Measurements from ENCODE around the gene ROBO4. TPM values are rescaled to one million over a fixed set of nuclear protein-coding genes. Genes with fewer than 3 reads are reported as not detected.

ROBO4 gene
- total RNA-seq, 6 donors from 2014 or later, result 17.3 to 111 (median 50.2) TPM

DNA sequence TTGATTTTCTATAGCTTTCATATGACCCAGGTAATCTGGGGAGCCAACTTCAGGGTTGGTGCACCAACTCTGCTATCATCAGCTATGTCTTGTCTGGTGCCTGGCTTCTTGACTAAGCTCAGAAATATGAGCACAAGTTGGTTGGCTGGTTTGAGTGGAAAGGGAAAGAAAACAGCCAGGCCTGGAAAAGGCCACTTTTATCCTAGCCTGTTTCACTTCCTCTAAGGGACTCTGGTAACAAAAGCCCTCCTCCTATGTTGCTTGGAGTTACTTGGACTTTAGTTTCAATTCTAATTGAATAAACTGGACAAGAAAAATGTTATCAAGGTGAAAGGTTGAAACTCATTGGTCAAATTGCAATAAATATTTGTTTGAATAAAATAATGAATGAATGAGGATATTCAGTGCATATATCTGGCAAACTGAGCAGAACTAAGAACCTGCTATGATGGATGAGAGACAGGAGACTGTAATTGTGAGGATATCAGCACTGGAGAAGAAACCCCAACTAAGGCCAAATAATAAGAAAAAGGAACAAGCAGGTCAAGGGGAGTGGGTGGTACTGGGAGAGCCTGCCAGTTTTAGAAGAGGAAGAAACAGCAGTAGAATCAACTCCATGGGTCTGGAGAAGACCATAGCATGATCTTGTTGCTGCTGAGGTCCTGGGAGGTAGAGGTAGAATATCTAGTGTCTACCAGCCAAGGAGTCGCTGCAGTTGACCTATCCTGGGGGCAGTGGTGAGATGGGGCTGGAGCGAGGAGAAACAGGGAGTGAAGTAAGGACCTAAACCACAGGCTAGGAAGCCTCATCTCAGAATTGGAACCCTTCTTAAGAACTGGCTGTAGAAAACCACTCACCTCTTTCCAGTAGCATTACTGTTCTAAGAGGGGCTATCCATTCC lies 8.2 kb downstream of the ROBO4 start:
- Histone ChIP-seq H3K36me3 (peaks cover 0 to 41% (median 0%) of the 10 kb centered on the region in 4 donors), H3K27me3 (no peaks in the 10 kb centered on the region), H3K27ac (peak overlapping the region in 2 of 4 donors; percentile 38 to 39), H3K9me3 (no peaks in the 10 kb centered on the region), H3K4me3 (no peak overlapping the region), H3K4me1 (peaks cover 38 to 79% (median 43%) of the 10 kb centered on the region in 4 donors)
- DNase-seq (no peak), ATAC-seq (ENCODE audit: low FRiP score in 2 of 2) (no peak)
- TF ChIP-seq POLR2AphosphoS5 (IDR thresholded peaks at IDR 0.05) (no peak), POLR2A (IDR thresholded peaks at IDR 0.05) (no peak), CTCF (IDR thresholded peaks at IDR 0.05) (no peak), EP300 (IDR thresholded peaks at IDR 0.05) (no peak)
- 81 to 98% methylated on average over 2 of the region's 2 CpGs for WGBS, 2 donors

- 83 to 85% methylated on average over 3 of the region's 3 CpGs for WGBS, 2 donors
- DNase-seq (no peak), ATAC-seq (ENCODE audit: low FRiP score in 2 of 2) (no peak)
- TF ChIP-seq EP300 (IDR thresholded peaks at IDR 0.05), result no peak
- no peak for TF ChIP-seq CTCF (IDR thresholded peaks at IDR 0.05)
- TF ChIP-seq POLR2AphosphoS5 (IDR thresholded peaks at IDR 0.05), result no peak
- TF ChIP-seq POLR2A (IDR thresholded peaks at IDR 0.05), result no peak
- Histone ChIP-seq H3K4me3 (no peak overlapping the region), H3K27ac (peak overlapping the region in 3 of 4 donors; percentile 15 to 67 (median 21)), H3K4me1 (peaks cover 32 to 74% (median 44%) of the 10 kb centered on the region in 4 donors), H3K27me3 (no peaks in the 10 kb centered on the region), H3K9me3 (no peaks in the 10 kb centered on the region), H3K36me3 (peaks cover 0 to 39% (median 0%) of the 10 kb centered on the region in 4 donors)
These were observed 10.0 kb downstream of the ROBO4 start for GRCh38 chr11:124887667-124888013.

GRCh38 chr11:124886978-124887666 lies 10.5 kb downstream of the ROBO4 start:
- H3K27me3 ChIP-seq, result no peaks in the 10 kb centered on the region
- ATAC-seq (ENCODE audit: low FRiP score in 2 of 2), result no peak
- H3K36me3 ChIP-seq, result peaks cover 0 to 37% (median 0%) of the 10 kb centered on the region in 4 donors
- no peak overlapping the region for H3K4me3 ChIP-seq
- peak overlapping the region in 3 of 4 donors; percentile 15 to 67 (median 21) for H3K27ac ChIP-seq
- H3K4me1 ChIP-seq, result peaks cover 35 to 73% (median 45%) of the 10 kb centered on the region in 4 donors
- H3K9me3 ChIP-seq, result no peaks in the 10 kb centered on the region
- no peak for TF ChIP-seq EP300 (IDR thresholded peaks at IDR 0.05)
- TF ChIP-seq POLR2A (IDR thresholded peaks at IDR 0.05), result peak in 1 of 4 donors; percentile 23
- DNase-seq, result no peak
- 76 to 87% methylated on average over 6 to 12 of the region's 12 CpGs for WGBS, 2 donors

GRCh38 chr11:124886476-124886875 lies 11.2 kb downstream of the ROBO4 start:
- peaks cover 38 to 71% (median 42%) of the 10 kb centered on the region in 4 donors for H3K4me1 ChIP-seq
- DNase-seq (no peak), ATAC-seq (ENCODE audit: low FRiP score in 2 of 2) (no peak)
- H3K27me3 ChIP-seq, result no peaks in the 10 kb centered on the region
- 83 to 88% methylated on average over 11 of the region's 11 CpGs for WGBS, 2 donors
- peaks cover 0 to 30% (median 0%) of the 10 kb centered on the region in 4 donors for H3K36me3 ChIP-seq
- no peaks in the 10 kb centered on the region for H3K9me3 ChIP-seq
- H3K27ac ChIP-seq, result peak overlapping the region in 2 of 4 donors; percentile 42 to 67
- TF ChIP-seq EP300 (IDR thresholded peaks at IDR 0.05) (no peak), CTCF (IDR thresholded peaks at IDR 0.05) (no peak), POLR2A (IDR thresholded peaks at IDR 0.05) (no peak), POLR2AphosphoS5 (IDR thresholded peaks at IDR 0.05) (no peak)
- no peak overlapping the region for H3K4me3 ChIP-seq

GRCh38 chr11:124884869-124885479 lies 12.7 kb downstream of the ROBO4 start:
- TF ChIP-seq POLR2A (IDR thresholded peaks at IDR 0.05) (no peak), CTCF (IDR thresholded peaks at IDR 0.05) (no peak), POLR2AphosphoS5 (IDR thresholded peaks at IDR 0.05) (peak in 1 of 2 donors; percentile 49), EP300 (IDR thresholded peaks at IDR 0.05) (peak in 2 of 4 donors; percentile 22 to 40)
- no peaks in the 10 kb centered on the region for H3K9me3 ChIP-seq
- H3K27ac ChIP-seq, result peak overlapping the region in 2 of 4 donors; percentile 67 to 78
- WGBS, 2 donors, result 50 to 73% methylated on average over 4 to 5 of the region's 5 CpGs
- peaks cover 0 to 17% (median 0%) of the 10 kb centered on the region in 4 donors for H3K36me3 ChIP-seq
- no peak for ATAC-seq (ENCODE audit: low FRiP score in 2 of 2)
- H3K27me3 ChIP-seq, result no peaks in the 10 kb centered on the region
- DNase-seq, result no peak
- no peak overlapping the region for H3K4me3 ChIP-seq
- peaks cover 30 to 59% (median 35%) of the 10 kb centered on the region in 4 donors for H3K4me1 ChIP-seq

Data from upper lobe of left lung (tissue), 6 donors.